NT2/D1 (cell line): Measurements from ENCODE around the gene IFIT5.
"Not testable (repeated sequence)": the region's sequence is repeated elsewhere in the genome, so short reads cannot be mapped to it uniquely, and the experiment has no call there.

ENCODE experiments used
- DNase-seq: peaks from one replicate; pipeline ENCODE4 v3.0.0-alpha.2; 2011; ENCODE audit warnings: low read depth, low spot score
- H3K27me3 ChIP-seq: 2 replicates; pipeline ENCODE4 v1.6.0; 2011; ENCODE audit warnings: mild to moderate bottlenecking; ENCODE audit not compliant: insufficient read length, insufficient read depth
- H3K36me3 ChIP-seq: 2 replicates; pipeline ENCODE4 v1.6.1; 2011; ENCODE audit warnings: mild to moderate bottlenecking, low read length, mixed read lengths; ENCODE audit not compliant: insufficient read depth, insufficient read length
- H3K4me1 ChIP-seq: 2 replicates; pipeline ENCODE4 v1.5.1; 2011; ENCODE audit not compliant: insufficient read depth, insufficient read length
- H3K4me3 ChIP-seq: 2 replicates; pipeline ENCODE4 v1.5.1; 2011; ENCODE audit warnings: low read depth; ENCODE audit not compliant: insufficient read length
- H3K9ac ChIP-seq: 2 replicates; pipeline ENCODE4 v1.6.0; 2011; ENCODE audit warnings: low read depth; ENCODE audit not compliant: insufficient read length
- H3K9me3 ChIP-seq: 2 replicates; pipeline ENCODE4 v1.5.1; 2011; ENCODE audit warnings: mild to moderate bottlenecking, low read length; ENCODE audit not compliant: insufficient read depth
- SUZ12 ChIP-seq: IDR thresholded peaks from 2 replicates; pipeline ENCODE4 v1.6.1; 2011; ENCODE audit not compliant: insufficient read length, insufficient read depth; ENCODE audit errors: extremely low read depth
- YY1 ChIP-seq: IDR thresholded peaks from 2 replicates; pipeline ENCODE4 v1.6.1; 2011; ENCODE audit not compliant: insufficient read length, insufficient read depth
- ZNF274 ChIP-seq: IDR thresholded peaks from 2 replicates; pipeline ENCODE4 v1.6.1; 2011; ENCODE audit warnings: mild to moderate bottlenecking, low read depth, low read length

IFIT5 gene

GRCh38 chr10:89390476-89391225 lies 23.7 kb upstream of the IFIT5 start:
- Histone ChIP-seq H3K36me3 (no peaks in the 10 kb centered on the region), H3K27me3 (no peaks in the 10 kb centered on the region), H3K4me1 (no peaks in the 10 kb centered on the region), H3K9ac (no peak overlapping the region), H3K4me3 (no peak overlapping the region), H3K9me3 (no peaks in the 10 kb centered on the region)
- no peak for DNase-seq
- TF ChIP-seq ZNF274 (no peak), SUZ12 (no peak), YY1 (no peak)

GRCh38 chr10:89391226-89391576 lies 23.2 kb upstream of the IFIT5 start:
- not testable (repeated sequence) for H3K4me3 ChIP-seq, H3K27me3 ChIP-seq, DNase-seq, H3K4me1 ChIP-seq, H3K36me3 ChIP-seq, H3K9ac ChIP-seq, H3K9me3 ChIP-seq

- TF ChIP-seq SUZ12 (no peak), ZNF274 (no peak), YY1 (no peak)
- Histone ChIP-seq H3K4me1 (no peaks in the 10 kb centered on the region), H3K9me3 (no peaks in the 10 kb centered on the region), H3K27me3 (no peaks in the 10 kb centered on the region), H3K36me3 (no peaks in the 10 kb centered on the region), H3K9ac (no peak within 1 kb of the TSS), H3K4me3 (no peak within 1 kb of the TSS)
- no peak for DNase-seq
These were observed 22.2 kb upstream of the IFIT5 start, which contains the start of gene IFIT1 for GRCh38 chr10:89391907-89392756. Gene IFIT1 (plus strand): TSS chr10:89392623. CDS start chr10:89392713, 90 bp downstream.

- H3K4me3 ChIP-seq, result no peak overlapping the region
- no peak for DNase-seq
- H3K9me3 ChIP-seq, result no peaks in the 10 kb centered on the region
- H3K27me3 ChIP-seq, result no peaks in the 10 kb centered on the region
- H3K4me1 ChIP-seq, result no peaks in the 10 kb centered on the region
- H3K36me3 ChIP-seq, result no peaks in the 10 kb centered on the region
- no peak for TF ChIP-seq ZNF274
- TF ChIP-seq SUZ12, result no peak
- TF ChIP-seq YY1, result no peak
- no peak overlapping the region for H3K9ac ChIP-seq
These were observed 21.4 kb upstream of the IFIT5 start for GRCh38 chr10:89392974-89393373.

- no peaks in the 10 kb centered on the region for H3K36me3 ChIP-seq
- H3K4me3 ChIP-seq, result no peak overlapping the region
- no peaks in the 10 kb centered on the region for H3K9me3 ChIP-seq
- DNase-seq, result no peak
- H3K9ac ChIP-seq, result no peak overlapping the region
- TF ChIP-seq YY1 (no peak), SUZ12 (no peak), ZNF274 (no peak)
- no peaks in the 10 kb centered on the region for H3K4me1 ChIP-seq
- H3K27me3 ChIP-seq, result no peaks in the 10 kb centered on the region
These were observed 20.5 kb upstream of the IFIT5 start for GRCh38 chr10:89393898-89394297.

GRCh38 chr10:89395141-89395540 lies 19.2 kb upstream of the IFIT5 start:
- H3K4me1 ChIP-seq, result no peaks in the 10 kb centered on the region
- H3K4me3 ChIP-seq, result no peak overlapping the region
- no peak for DNase-seq
- H3K9ac ChIP-seq, result no peak overlapping the region
- H3K9me3 ChIP-seq, result no peaks in the 10 kb centered on the region
- H3K36me3 ChIP-seq, result no peaks in the 10 kb centered on the region
- no peaks in the 10 kb centered on the region for H3K27me3 ChIP-seq
- TF ChIP-seq YY1 (no peak), ZNF274 (no peak), SUZ12 (no peak)

GRCh38 chr10:89398003-89398749 lies 16.2 kb upstream of the IFIT5 start:
- no peaks in the 10 kb centered on the region for H3K27me3 ChIP-seq
- DNase-seq, result no peak
- H3K36me3 ChIP-seq, result no peaks in the 10 kb centered on the region
- no peak overlapping the region for H3K9ac ChIP-seq
- TF ChIP-seq SUZ12 (no peak), YY1 (no peak)
- no peak overlapping the region for H3K4me3 ChIP-seq
- no peaks in the 10 kb centered on the region for H3K9me3 ChIP-seq
- no peaks in the 10 kb centered on the region for H3K4me1 ChIP-seq
